GM21447 (cell line): ENCODE data around the gene NXT1.
"Not testable (repeated sequence)": the region's sequence is repeated elsewhere in the genome, so short reads cannot be mapped to it uniquely, and the experiment has no call there.

Experiments used
- ATAC-seq: cut with Tn5 transposase; IDR thresholded peaks from one replicate; pipeline ENCODE4 v1.9.1; 2021; ENCODE audit not compliant: unreplicated experiment

NXT1 gene

GRCh38 chr20:23350196-23350903, at the start of gene NXT1:
TSS of gene NXT1 (plus strand) at chr20:23350791. CDS start at chr20:23354042, 3,251 bp downstream.
- ATAC-seq = peak; percentile 81

DNA sequence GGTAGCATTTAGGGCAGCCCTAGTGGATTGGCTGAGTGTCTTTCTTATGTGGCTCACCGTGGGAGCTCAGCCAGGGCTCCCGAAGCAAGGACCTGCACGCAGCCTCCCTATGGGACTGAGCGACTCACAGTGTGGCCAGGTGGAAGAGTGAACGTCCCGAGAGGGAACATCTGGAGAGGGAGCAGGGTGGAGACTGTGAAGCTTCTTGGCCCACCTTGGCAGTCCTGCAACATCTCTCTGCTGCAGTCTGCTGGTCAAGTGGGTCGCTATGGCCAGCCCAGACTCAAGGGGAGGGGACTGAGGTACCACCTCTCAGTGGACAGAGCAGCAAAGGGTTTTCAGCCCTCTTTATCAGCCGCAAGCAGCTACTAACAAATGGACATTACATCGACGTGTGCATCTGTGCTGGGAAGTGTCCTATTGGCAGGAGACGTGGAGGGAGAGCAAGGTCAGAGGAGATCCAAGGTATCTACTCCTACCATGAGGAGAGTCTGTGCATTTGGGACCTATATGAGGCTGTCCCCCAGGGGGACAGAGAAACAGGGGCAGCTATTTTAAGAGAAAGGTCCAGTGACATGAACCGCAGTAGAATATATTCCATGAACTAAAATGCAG, 49.0 kb upstream of the NXT1 start:
- ATAC-seq = no peak

GRCh38 chr20:23302386-23302785, 48.2 kb upstream of the NXT1 start:
- no peak for ATAC-seq

DNA sequence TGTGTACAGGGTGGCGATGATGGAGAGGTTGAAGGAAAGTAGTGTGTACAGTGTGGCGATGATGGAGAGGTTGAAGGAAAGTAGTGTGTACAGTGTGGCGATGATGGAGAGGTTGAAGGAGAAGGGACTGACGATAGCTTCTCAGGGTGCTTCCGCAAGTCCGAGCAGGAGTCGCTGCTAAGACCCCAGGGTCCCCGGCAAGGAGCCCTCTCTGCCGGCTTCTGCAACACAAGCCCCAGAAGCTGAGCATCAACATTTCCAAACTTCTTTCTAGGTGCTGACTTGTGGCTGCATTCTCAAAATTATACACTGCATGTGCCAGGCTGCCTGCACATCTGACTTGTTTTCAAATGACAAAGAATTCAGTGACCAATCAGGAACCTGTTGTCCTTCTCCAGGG, 47.8 kb upstream of the NXT1 start:
- ATAC-seq = no peak

DNA sequence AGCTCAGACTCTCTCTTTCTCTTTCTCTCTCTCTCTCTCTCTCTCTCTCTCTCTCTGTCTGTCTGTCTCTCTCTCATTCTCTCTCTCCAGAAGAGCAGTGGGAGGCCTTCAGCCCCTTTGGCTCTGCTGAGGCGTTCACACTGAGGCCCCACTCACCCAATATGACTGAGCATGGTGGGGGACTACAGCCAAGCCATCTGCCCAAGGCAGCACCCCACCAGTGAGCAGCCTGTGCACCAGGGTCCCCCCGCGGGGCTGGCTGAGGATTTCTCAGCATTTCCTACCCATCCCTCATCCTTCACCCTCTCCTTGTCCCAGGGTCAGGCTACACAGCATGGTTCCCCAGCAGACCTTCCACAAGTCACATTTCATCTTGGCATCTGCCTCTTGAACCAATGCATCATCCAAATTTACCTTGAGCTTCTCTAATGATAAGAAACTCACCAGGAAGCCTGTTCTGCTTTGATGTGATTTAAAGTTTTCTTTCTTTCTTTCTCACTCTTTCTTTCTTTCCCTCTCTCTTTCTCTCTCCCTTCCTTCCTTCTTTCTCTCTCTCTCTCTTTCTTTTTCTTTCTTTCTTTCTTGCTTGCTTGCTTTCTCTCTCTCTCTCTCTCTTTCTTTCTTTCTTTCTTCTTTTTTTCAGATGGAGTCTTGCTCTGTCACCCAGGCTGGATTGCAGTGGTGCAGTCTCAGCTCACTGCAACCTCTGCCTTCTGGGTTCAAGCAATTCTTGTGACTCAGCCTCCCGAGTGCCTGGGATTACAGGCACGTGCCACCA, 47.1 kb upstream of the NXT1 start:
- no peak for ATAC-seq

DNA sequence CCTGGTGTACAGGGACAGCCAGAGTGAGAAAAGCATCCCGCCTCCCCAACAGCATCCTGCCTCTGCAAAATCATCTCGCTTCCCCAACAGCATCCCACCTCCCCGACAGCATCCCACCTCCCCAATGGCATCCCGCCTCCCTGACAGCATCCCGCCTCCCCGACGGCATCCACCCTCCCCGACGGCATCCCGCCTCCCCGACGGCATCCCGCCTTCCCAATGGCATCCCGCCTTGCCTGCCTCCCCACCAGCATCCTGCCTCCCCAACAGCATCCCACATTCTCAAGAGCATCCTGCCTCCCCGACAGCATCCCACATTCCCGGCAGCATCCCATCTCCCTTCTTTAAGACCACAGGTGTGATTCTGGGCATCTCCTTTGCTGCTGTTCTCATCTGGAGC, 46.0 kb upstream of the NXT1 start:
- no peak for ATAC-seq

- no peak for ATAC-seq
Measured at GRCh38 chr20:23305098-23305497, 45.5 kb upstream of the NXT1 start.

- not testable (repeated sequence) for ATAC-seq
Measured at GRCh38 chr20:23307393-23307792, 43.2 kb upstream of the NXT1 start.

DNA sequence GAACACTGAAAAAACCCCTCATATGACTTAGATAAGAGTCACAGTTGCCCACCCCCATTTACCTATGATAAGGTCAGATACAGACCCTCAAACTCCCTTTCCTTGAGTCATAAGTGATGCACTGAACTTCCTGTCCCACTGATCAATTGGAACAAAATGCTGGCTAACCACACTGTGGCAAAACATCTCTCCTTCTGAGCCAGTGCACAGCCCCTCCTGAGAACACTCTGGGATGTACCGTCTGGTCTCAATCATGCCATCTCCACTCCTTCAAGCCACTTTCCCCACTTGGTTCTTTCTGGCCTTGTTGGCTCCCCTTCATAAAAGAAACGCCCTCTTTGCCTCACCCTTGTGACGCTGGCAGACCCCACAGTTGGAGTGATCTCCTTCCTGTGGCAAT, 42.6 kb upstream of the NXT1 start:
- no peak for ATAC-seq

GRCh38 chr20:23308908-23309307, 41.7 kb upstream of the NXT1 start:
- no peak for ATAC-seq

DNA sequence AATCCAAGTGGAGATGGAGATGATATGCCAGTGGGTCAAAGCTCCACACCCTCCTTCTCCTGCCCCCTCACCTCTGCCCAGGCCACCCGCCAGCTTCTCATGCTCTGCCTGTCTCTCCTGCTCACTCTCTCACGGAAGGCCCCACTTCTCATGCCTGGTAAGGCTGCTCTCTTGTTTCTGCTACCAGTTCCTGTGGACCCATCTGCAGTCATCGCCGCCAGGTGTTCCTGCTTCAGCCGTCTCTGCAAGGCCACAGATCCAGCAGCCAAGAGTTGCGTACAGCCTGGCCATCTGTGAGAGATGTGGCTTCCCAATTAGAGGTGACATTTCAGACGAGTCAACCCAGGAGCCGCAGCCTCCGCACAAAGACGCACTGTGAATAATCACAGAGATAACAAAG, 40.8 kb upstream of the NXT1 start:
- no peak for ATAC-seq

DNA sequence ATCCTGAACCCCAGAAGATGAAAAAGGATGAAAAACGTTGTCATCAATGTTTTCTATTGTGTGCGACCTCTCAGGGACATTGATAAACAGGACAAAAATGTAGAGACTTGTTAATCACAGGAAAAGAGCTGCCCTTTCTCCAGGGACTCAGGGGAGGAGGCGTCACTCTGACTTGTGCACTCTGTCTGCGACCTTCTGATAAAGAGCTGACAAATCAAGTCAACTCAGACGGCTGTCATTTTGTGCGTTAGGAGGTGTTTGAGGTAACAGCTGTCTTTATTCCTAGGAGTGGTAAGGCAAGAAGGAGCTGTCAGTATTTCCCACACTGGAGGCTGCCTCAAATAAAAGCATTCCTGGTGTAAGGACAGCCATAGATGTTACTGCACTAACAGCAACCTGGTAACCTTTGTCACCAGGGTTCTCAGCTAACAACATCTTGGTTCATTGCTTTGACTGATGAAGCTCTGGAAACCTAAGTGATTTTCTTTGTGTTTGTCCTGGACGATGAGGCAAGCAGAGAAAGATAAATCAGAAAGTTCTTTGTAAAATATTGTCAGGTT, 38.6 kb upstream of the NXT1 start:
- no peak for ATAC-seq

DNA sequence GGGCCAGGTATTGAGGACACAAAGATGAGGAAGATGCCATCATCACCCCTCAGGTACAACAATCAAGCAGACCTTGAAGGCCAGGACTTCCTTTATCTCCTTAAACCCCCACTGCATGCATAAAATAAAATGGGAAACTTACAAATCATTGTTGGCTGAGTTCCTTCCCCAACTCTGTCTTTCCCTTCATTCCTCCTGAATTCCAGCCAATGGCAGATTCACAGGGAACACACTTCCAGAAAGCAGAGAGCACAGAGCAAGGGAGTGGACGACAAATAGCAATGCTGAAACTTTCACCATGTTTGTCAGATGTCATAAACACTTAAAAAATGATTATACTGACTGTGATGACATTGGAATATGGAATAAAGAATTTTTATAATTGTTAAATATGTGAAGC, 37.3 kb upstream of the NXT1 start:
- ATAC-seq = no peak

DNA sequence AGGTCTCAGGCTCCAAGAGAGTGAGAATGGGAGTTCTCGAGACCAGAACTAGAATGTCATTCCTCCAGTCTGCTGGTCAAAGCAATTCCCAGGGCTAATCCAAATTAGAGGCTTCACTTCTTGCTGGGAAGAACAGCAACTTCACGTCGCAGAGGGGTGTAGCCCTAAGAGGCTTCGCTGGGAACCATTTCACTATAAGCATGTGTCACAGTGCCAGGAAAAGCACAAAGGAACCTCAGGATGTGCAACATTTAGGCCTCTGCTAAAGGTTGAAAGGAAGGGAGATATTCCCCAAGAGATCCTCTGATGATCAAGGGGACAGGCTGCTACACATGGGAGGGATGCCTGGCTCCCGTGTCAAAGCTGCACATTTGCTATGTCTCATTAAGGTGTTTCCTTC, 35.9 kb upstream of the NXT1 start:
- ATAC-seq = no peak

DNA sequence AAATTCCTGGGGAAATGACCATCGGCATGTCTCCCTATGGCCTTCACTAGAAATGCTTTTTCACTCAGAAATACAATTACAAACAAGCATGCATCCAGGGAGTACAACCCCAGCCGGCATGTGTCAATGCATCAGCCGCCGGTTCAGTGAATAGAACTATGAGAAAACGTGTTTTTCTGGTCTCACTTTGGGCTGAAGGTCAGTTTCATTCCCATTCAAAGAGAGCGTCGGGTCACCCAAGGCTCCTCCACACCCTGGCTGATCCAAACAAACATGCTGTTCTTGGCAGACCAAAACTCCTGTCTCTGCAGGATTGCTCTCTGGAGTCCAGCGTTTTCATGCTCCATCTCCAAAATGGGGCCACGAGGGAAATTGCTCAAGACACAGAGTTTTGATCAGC, 35.5 kb upstream of the NXT1 start:
- ATAC-seq = no peak

- no peak for ATAC-seq
Measured at GRCh38 chr20:23316626-23317025, 34.0 kb upstream of the NXT1 start.

DNA sequence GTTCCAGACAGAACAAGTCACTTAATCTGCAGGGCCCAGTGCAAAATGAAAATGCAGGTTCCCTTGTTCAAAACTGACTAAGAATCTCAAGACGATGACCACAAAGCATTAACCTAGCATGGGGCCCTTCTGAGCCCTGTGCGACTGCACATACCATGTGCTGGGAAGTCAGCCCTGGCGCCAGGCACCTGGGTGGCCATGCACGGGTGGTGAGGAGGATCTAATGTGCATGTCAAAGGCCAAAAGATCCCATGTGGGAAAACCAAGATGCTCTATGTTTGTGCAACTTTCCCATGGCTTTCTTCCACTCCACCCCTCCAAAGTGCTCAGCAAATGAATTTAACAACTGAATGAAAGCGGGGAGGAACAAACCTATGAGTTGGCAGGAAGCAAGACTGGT, 33.5 kb upstream of the NXT1 start:
- no peak for ATAC-seq

GRCh38 chr20:23318347-23318746, 32.2 kb upstream of the NXT1 start:
- no peak for ATAC-seq

GRCh38 chr20:23320317-23320716, 30.3 kb upstream of the NXT1 start:
- no peak for ATAC-seq

GRCh38 chr20:23325107-23325506, 25.5 kb upstream of the NXT1 start:
- no peak for ATAC-seq

- no peak for ATAC-seq
Measured at GRCh38 chr20:23326774-23327173, 23.8 kb upstream of the NXT1 start.
